WTC11 (cell line): Measurements from ENCODE around the gene RNASE11.

Experiments
- ERG ChIP-seq: fragments of 250-450 bp; sonication (Bioruptor Pico); IDR thresholded peaks from 2 replicates; pipeline ENCODE4 v1.8.0; 2021; ENCODE audit warnings: mild to moderate bottlenecking
- NFYB ChIP-seq: sonication (generic); formaldehyde crosslinking; conservative IDR thresholded peaks from 2 replicates; pipeline ENCODE4 v1.8.0; 2022; ENCODE audit warnings: low read depth, missing genetic modification reagents
- OVOL2 ChIP-seq: fragments of 250-450 bp; sonication (Bioruptor Pico); IDR thresholded peaks from 2 replicates; pipeline ENCODE4 v1.9.0; 2021; ENCODE audit warnings: mild to moderate bottlenecking, borderline replicate concordance
- TF ChIP-seq, protein P1 (sequence below): fragments of 200-600 bp; IDR thresholded peaks from 2 replicates; pipeline ENCODE4 v1.8.0; 2022; ENCODE audit warnings: antibody characterized with exemption

- TF ChIP-seq, protein P1, sequence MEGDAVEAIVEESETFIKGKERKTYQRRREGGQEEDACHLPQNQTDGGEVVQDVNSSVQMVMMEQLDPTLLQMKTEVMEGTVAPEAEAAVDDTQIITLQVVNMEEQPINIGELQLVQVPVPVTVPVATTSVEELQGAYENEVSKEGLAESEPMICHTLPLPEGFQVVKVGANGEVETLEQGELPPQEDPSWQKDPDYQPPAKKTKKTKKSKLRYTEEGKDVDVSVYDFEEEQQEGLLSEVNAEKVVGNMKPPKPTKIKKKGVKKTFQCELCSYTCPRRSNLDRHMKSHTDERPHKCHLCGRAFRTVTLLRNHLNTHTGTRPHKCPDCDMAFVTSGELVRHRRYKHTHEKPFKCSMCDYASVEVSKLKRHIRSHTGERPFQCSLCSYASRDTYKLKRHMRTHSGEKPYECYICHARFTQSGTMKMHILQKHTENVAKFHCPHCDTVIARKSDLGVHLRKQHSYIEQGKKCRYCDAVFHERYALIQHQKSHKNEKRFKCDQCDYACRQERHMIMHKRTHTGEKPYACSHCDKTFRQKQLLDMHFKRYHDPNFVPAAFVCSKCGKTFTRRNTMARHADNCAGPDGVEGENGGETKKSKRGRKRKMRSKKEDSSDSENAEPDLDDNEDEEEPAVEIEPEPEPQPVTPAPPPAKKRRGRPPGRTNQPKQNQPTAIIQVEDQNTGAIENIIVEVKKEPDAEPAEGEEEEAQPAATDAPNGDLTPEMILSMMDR: no peak
- TF ChIP-seq ERG (no peak), NFYB (CRISPR knock-in tag) (no peak), OVOL2 (CRISPR knock-in tag) (no peak)
These were observed 7.6 kb downstream of the RNASE11 start for GRCh38 chr14:20580242-20580641.
